GM21515 (cell line): Measurements from ENCODE around the gene FGF5.
"Not testable (repeated sequence)": the region's sequence is repeated elsewhere in the genome, so short reads cannot be mapped to it uniquely, and the experiment has no call there.

Experiments
- ATAC-seq: cut with Tn5 transposase; IDR thresholded peaks from one replicate; pipeline ENCODE4 v1.9.1; 2021; ENCODE audit not compliant: unreplicated experiment

Gene FGF5

DNA sequence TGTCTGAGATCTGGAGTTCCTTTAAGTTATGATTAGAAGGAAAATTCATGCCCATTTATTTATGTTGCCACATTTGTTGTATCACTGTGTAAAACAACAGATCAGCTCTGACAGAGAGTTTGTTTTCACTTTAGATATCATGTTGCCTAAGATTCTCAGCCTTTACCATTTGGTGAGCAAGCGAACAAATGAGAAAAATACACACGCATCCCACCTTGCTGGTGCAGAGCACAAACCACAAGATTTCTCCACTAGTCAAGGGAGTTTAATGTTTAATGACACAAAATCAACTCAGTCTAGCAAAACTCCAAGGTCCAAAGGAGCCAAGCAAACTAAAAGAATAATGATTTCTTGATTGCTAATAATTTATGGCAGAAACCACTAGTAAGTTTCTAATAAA is 27.7 kb downstream of the FGF5 start:
- no peak for ATAC-seq

DNA sequence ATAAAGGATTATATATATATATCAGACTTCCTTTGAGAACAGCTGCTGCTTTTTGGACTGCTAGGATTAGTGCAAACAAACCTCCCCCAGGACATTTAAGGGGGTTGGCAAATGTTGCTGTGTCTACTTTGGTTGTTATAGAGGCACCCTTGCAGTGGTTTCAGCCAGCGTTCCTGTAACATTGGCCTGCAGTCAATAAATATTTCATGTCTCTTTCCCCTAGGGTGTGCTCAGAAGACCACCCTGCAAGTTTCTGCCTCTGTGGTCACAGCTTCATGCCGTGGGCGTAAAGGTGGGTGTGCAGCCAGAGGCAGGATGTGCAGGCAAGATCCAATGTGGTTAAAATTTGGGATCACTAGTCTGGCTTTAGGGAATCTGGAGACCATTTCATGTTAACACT is 28.9 kb downstream of the FGF5 start:
- ATAC-seq = no peak

- no peak for ATAC-seq
Measured at GRCh38 chr4:80295826-80296225, 29.4 kb downstream of the FGF5 start.

- no peak for ATAC-seq
Measured at GRCh38 chr4:80301884-80302283, 35.4 kb downstream of the FGF5 start.

DNA sequence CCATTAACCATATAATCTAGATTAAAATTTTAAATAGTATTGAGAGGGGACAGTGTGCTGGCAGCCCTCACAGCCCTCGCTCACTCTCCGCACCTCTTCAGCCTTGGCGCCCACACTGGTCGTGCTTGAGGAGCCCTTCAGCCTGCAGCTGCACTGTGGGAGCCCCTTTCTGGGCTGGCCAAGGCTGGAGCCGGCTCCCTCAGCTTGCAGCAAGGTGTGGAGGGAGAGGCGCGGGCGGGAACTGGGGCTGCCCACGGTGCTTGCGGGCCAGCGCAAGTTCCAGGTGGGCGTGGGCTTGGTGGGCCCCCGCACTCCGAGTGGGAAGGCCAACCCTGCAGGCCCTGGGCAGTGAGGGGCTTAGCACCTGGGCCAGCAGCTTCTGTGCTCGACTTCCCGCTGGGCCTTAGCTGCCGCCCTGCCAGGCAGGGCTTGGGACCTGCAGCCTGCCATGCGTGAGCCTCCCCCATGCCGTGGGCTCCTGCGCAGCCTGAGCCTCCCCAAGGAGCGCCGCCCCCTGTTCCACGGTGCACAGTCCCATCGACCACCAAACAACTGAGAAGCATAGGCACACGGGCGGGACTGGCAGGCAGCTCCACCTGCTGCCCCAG is 36.3 kb downstream of the FGF5 start:
- ATAC-seq = no peak

GRCh38 chr4:80305466-80305865 is 39.0 kb downstream of the FGF5 start:
- ATAC-seq = no peak

DNA sequence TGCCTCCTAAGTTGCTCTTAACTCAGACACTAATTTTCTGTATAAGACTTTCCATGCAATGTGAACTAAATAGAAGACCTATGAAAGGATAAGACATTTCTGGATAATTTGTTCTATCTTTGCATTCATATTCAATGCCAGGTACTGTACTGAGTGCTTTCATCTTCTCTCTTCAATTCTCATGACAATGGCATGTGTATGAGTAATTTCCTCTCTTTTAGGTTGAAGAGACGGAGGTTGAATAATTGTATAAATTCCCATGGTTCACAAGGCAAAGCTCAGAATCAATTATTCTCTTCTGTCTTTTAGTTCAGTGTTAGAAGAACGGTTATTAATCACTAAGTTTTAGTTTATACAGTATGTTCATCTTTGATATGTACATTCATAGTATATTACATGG is 39.8 kb downstream of the FGF5 start:
- ATAC-seq = no peak

- no peak for ATAC-seq
Measured at GRCh38 chr4:80307183-80307735, 40.8 kb downstream of the FGF5 start.

DNA sequence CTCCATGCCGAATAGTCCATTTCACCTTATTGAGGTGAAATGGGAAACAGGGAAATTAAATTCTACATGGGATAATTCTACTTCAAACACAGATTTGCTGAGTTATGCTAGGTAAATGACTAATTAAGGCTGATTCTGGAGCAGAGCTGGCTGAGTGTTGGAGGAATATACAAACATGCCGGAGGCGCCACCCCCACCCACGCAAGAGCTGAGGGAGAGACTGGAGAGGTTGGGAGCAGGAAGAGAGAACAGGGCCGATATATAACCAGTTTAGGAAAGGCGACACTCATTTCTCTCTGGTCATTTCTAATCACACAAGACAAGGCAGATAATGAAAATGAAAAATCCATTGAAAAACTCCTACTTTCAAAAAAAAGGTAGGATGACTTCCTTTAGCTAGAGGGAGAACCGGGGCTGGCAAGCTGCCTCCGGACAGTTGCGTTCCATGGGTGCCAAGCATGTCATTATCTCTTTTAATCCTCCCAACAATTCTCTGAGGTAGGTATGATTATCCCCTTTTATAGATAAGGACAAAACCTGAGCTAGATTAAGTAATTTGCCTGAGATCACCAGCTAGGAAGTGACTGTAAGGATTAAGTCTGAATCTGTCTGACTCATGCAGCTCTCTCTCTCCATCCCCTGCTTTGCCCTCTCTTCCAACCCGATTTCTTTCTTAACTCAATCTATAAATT is 41.5 kb downstream of the FGF5 start:
- ATAC-seq = no peak

DNA sequence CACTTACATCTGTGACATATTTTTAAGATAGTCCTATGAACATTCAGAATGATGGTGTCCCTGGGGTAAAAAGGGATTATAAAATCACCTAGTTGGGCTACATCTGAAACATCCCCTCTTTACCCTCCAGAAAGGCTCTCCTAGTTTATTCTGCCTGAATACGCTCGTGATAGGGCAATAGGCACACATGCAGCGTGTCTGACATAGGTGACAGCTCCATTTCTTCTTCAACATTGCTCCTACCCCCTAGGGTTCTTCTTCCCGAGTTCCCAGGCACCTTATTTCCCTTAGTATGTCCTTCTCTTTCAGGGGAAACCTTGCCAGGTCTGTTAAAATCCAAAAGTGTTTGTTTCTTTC is 42.0 kb downstream of the FGF5 start:
- ATAC-seq = no peak

- ATAC-seq = no peak
Measured at GRCh38 chr4:80309294-80310004, 43.0 kb downstream of the FGF5 start.

GRCh38 chr4:80311130-80311529 is 44.7 kb downstream of the FGF5 start:
- ATAC-seq = no peak

DNA sequence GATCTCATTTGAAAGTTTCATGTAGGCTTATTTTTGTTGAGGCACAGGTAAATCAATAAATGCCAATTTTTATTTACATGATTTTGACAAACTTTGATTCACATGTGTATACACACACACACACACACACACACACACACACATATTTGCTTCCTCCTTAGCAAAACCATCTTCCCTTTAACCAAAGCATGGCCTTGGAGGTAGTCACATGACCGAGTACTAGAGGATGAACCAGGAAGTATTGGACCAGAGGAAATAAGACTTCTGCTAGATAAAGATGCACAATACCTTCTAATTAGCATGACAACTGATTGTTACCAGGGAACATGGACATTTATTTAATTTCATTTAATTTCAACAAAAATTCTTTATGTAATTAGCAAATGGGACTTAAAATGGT is 45.7 kb downstream of the FGF5 start:
- no peak for ATAC-seq

GRCh38 chr4:80313627-80314026 is 47.2 kb downstream of the FGF5 start:
- ATAC-seq = no peak

- ATAC-seq = not testable (repeated sequence)
Measured at GRCh38 chr4:80315848-80316247, 49.4 kb downstream of the FGF5 start.

DNA sequence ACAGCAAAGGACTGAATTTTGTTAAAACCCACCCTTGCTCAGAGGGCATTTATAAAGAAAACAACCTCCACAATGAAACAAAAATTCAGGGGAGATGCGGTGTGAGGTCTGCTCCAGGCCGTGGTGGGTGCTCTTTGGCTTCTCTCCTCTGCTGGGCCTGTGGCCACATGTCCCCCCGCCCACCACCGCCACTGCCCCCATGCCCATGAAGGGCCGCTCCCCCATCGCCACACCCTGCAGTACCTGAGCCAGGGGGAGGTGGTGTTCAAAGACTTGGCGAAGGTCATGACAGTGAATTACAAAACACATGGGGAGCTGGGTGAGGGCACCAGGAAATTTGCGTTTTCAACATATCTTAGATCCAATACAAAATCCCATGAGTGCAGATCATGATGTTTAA is 54.9 kb downstream of the FGF5 start:
- ATAC-seq = no peak

GRCh38 chr4:80321776-80322175 is 55.3 kb downstream of the FGF5 start:
- ATAC-seq = no peak

- ATAC-seq = no peak
Measured at GRCh38 chr4:80322716-80323115, 56.3 kb downstream of the FGF5 start.

DNA sequence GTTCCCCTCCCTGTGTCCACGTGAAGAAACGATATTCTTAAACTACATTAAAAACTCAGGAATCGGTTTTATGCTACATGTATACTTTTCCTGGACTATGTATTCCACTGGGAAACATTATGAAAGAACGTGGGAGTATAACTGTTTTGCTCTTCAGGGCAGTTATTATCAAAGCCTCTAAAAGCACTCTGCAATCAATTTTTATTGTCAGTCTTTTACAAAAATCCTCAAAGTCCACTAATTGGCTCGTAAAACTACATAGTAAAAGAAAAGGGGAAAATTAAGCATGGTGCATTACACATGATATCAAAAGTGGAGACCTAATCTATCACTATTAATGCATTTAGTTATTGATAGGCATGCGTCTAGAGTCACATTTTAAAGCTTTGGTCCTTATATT is 57.7 kb downstream of the FGF5 start:
- no peak for ATAC-seq

- no peak for ATAC-seq
Measured at GRCh38 chr4:80331693-80332092, 65.2 kb downstream of the FGF5 start.

DNA sequence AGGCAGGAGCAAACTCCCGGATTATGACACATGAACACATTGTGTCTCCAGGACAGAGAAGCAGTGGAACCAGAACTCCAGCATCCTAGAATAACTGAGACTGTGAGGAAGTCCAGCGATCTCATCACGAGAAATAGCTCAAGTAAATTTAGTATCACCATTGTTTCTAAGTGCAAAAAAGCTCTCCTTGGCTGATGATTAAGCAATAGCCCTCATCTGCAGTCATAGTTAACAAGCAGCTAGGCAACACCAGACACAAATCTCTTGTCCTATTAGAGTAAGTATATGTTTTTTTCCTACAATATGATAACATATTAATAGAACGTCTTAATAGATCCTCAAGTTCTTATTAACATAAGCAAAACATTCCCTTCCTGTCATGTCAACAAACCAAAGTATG is 66.7 kb downstream of the FGF5 start:
- ATAC-seq = no peak

GRCh38 chr4:80334568-80334967 is 68.1 kb downstream of the FGF5 start:
- no peak for ATAC-seq
